SK-N-SH (cell line): ENCODE data around the gene TNFRSF21. TPM values are rescaled to one million over a fixed set of nuclear protein-coding genes. Genes with fewer than 3 reads are reported as not detected.
A peak's percentile ranks its signal among the peaks of the same experiment; 100 is the strongest.

Source experiments
- CTCF ChIA-PET: fragments of 300-600, 350-600 bp; formaldehyde crosslinking; extraction: SDS; loops from one replicate; lab custom pipeline; 2021; lab: Yijun Ruan, JAX
- POLR2A ChIA-PET: fragments of 350-600 bp; sonication (Branson Sonifier 250); formaldehyde crosslinking; extraction: SDS; loops from one replicate; lab custom pipeline; 2020; ENCODE audit warnings: antibody characterized with exemption, inconsistent platforms; lab: Yijun Ruan, JAX
- DNase-seq: peaks from one replicate; pipeline ENCODE4 v3.0.0; 2012
- H2AFZ ChIP-seq: fragments of 200-600 bp; sonication (generic); 2 replicates; pipeline ENCODE4 v1.8.1; 2016; ENCODE audit warnings: antibody characterized with exemption, mild to moderate bottlenecking, low read depth
- H3F3A ChIP-seq: fragments of 200-600 bp; sonication (generic); replicated peaks from 2 replicates; pipeline ENCODE3; 2016; ENCODE audit warnings: antibody characterized with exemption, mild to moderate bottlenecking; ENCODE audit not compliant: insufficient read depth
- H3K27ac ChIP-seq, 2 experiments: fragments of 200-500 bp in 1 of 2; fragments of 200-600 bp in 1 of 2; sonication (Bioruptor generic) in 1 of 2; sonication (generic), shearing (Covaris generic) in 1 of 2; 2 replicates each; pipeline versions ENCODE4 v1.5.1 to v1.6.1; 2014 to 2016; ENCODE audit warnings: low read depth in 2 of 2, inconsistent platforms in 1 of 2, low read length in 1 of 2, mild to moderate bottlenecking in 1 of 2, mixed read lengths in 1 of 2
- H3K27me3 ChIP-seq: fragments of 200-600 bp; sonication (generic), shearing (Covaris generic); 2 replicates; pipeline ENCODE4 v1.6.1; 2016; ENCODE audit warnings: mixed run types; ENCODE audit not compliant: insufficient read depth
- H3K36me3 ChIP-seq, 2 experiments: fragments of 200-500 bp in 1 of 2; fragments of 200-600 bp in 1 of 2; sonication (Bioruptor generic) in 1 of 2; sonication (generic) in 1 of 2; replicated peaks in 1 of 2; 2 replicates each; pipeline versions ENCODE3 to v1.5.1; 2014 to 2016; ENCODE audit warnings: low read length in 1 of 2, mild to moderate bottlenecking in 1 of 2; ENCODE audit not compliant: insufficient read depth in 2 of 2, control insufficient read depth in 1 of 2
- H3K4me1 ChIP-seq, 2 experiments: fragments of 200-500 bp in 1 of 2; fragments of 200-600 bp in 1 of 2; sonication (Bioruptor generic) in 1 of 2; sonication (generic), shearing (Covaris generic) in 1 of 2; 2 replicates each; pipeline versions ENCODE4 v1.5.1 to v1.6.1; 2014 to 2016; ENCODE audit warnings: low read depth in 1 of 2, low read length in 1 of 2, mixed run types in 1 of 2; ENCODE audit not compliant: insufficient read depth in 2 of 2, control insufficient read depth in 1 of 2
- H3K4me2 ChIP-seq: fragments of 200-600 bp; sonication (generic), shearing (Covaris generic); 2 replicates; pipeline ENCODE4 v1.6.1; 2017; ENCODE audit warnings: mixed run types
- H3K4me3 ChIP-seq, 2 experiments: fragments of 200-500 bp in 1 of 2; fragments of 200-600 bp in 1 of 2; sonication (Bioruptor generic) in 1 of 2; sonication (generic), shearing (Covaris generic) in 1 of 2; 2 replicates each; pipeline versions ENCODE4 v1.5.1 to v1.8.1; 2014 to 2016; ENCODE audit warnings: low read depth in 2 of 2, inconsistent platforms in 1 of 2, low read length in 1 of 2, mild to moderate bottlenecking in 1 of 2, mixed read lengths in 1 of 2, moderate library complexity in 1 of 2
- H3K79me2 ChIP-seq: fragments of 200-600 bp; sonication (generic); 2 replicates; pipeline ENCODE4 v1.8.1; 2017; ENCODE audit warnings: mild to moderate bottlenecking; ENCODE audit not compliant: insufficient read depth
- H3K9ac ChIP-seq: fragments of 200-600 bp; sonication (generic); 2 replicates; pipeline ENCODE4 v1.6.1; 2017; ENCODE audit warnings: mixed run types
- H3K9me2 ChIP-seq: fragments of 200-600 bp; sonication (generic); 2 replicates; pipeline ENCODE4 v1.6.1; 2017; ENCODE audit warnings: mixed run types
- H3K9me3 ChIP-seq: fragments of 200-600 bp; sonication (generic); 2 replicates; pipeline ENCODE4 v1.6.1; 2017; ENCODE audit warnings: mixed run types, mild to moderate bottlenecking, moderate library complexity
- H4K20me1 ChIP-seq: fragments of 200-600 bp; sonication (generic); 2 replicates; pipeline ENCODE4 v1.6.1; 2017; ENCODE audit warnings: mild to moderate bottlenecking, mixed run types; ENCODE audit not compliant: insufficient read depth
- CHD2 ChIP-seq: fragments of 150-350 bp; IDR thresholded peaks from 2 replicates; pipeline ENCODE4 v1.6.1; 2018; ENCODE audit warnings: low read length; ENCODE audit not compliant: partially characterized antibody
- CTCF ChIP-seq: fragments of 200-600 bp; sonication (generic); IDR thresholded peaks from 2 replicates; pipeline ENCODE4 v1.6.1; 2017; ENCODE audit warnings: antibody characterized with exemption, mild to moderate bottlenecking, moderate library complexity
- EP300 ChIP-seq, 2 experiments: IDR thresholded peaks; 2 replicates each; pipeline versions ENCODE4 v1.4.0 to v1.6.1; 2012; ENCODE audit warnings: borderline replicate concordance in 1 of 2, low read depth in 1 of 2, low read length in 1 of 2
- EZH2phosphoT487 ChIP-seq: fragments of 200-600 bp; sonication (generic); IDR thresholded peaks from 2 replicates; pipeline ENCODE4 v1.6.1; 2017; ENCODE audit warnings: low read depth, mixed run types, mild to moderate bottlenecking, antibody characterized with exemption, moderate library complexity, borderline replicate concordance
- GABPA ChIP-seq: IDR thresholded peaks from 2 replicates; pipeline ENCODE4 v1.4.0; 2012; ENCODE audit warnings: low read depth, mild to moderate bottlenecking
- MAX ChIP-seq: IDR thresholded peaks from 2 replicates; pipeline ENCODE4 v1.4.0; 2012; ENCODE audit warnings: low read depth
- MXI1 ChIP-seq: IDR thresholded peaks from 2 replicates; pipeline ENCODE4 v1.6.1; 2012; ENCODE audit warnings: mild to moderate bottlenecking, low read depth, low read length, improper control_type of control experiment
- NRF1 ChIP-seq: IDR thresholded peaks from 2 replicates; pipeline ENCODE4 v1.6.1; 2012; ENCODE audit warnings: low read depth, mild to moderate bottlenecking, low read length
- POLR2AphosphoS5 ChIP-seq: IDR thresholded peaks from 2 replicates; pipeline ENCODE4 v1.6.1; 2012; ENCODE audit warnings: low read depth, low read length
- RAD21 ChIP-seq: IDR thresholded peaks from 2 replicates; pipeline ENCODE4 v1.6.1; 2012; ENCODE audit warnings: mild to moderate bottlenecking, low read length
- RCOR1 ChIP-seq: fragments of 150-350 bp; IDR thresholded peaks from 2 replicates; pipeline ENCODE4 v1.6.1; 2017; ENCODE audit warnings: antibody characterized with exemption, low read length
- REST ChIP-seq: IDR thresholded peaks from 2 replicates; pipeline ENCODE4 v1.6.1; 2012; ENCODE audit warnings: mild to moderate bottlenecking, low read depth, low read length, moderate library complexity
- RFX5 ChIP-seq: IDR thresholded peaks from 2 replicates; pipeline ENCODE4 v1.6.1; 2012; ENCODE audit warnings: mild to moderate bottlenecking, improper control_type of control experiment, low read length
- RXRA ChIP-seq: IDR thresholded peaks from 2 replicates; pipeline ENCODE4 v1.4.0; 2012; ENCODE audit warnings: low read depth, mild to moderate bottlenecking, borderline replicate concordance
- SIN3A ChIP-seq: IDR thresholded peaks from 2 replicates; pipeline ENCODE4 v1.6.1; 2012; ENCODE audit warnings: low read depth, mild to moderate bottlenecking, low read length, moderate library complexity, borderline replicate concordance
- SMC3 ChIP-seq: IDR thresholded peaks from 2 replicates; pipeline ENCODE4 v1.6.1; 2012; ENCODE audit warnings: low read depth, low read length, improper control_type of control experiment
- TAF1 ChIP-seq: IDR thresholded peaks from 2 replicates; pipeline ENCODE4 v1.6.1; 2012; ENCODE audit warnings: low read depth, mild to moderate bottlenecking, low read length, moderate library complexity, borderline replicate concordance
- TCF12 ChIP-seq: IDR thresholded peaks from 2 replicates; pipeline ENCODE4 v1.4.0; 2012
- USF1 ChIP-seq: IDR thresholded peaks from 2 replicates; pipeline ENCODE4 v1.4.0; 2012; ENCODE audit warnings: low read depth, borderline replicate concordance
- YY1 ChIP-seq: IDR thresholded peaks from 2 replicates; pipeline ENCODE4 v1.4.0; 2012; ENCODE audit warnings: low read depth, mild to moderate bottlenecking
- ZBTB33 ChIP-seq: IDR thresholded peaks from 2 replicates; pipeline ENCODE4 v1.4.0; 2012; ENCODE audit warnings: low read depth, borderline replicate concordance
- WGBS: methylation state at CpG from one replicate; pipeline ENCODE4 v1.1.6; 2017; ENCODE audit warnings: low lambda C conversion rate; 5-methylcytosine and 5-hydroxymethylcytosine counted together
- polyA plus RNA-seq, 3 experiments: library from polyadenylated mRNA; depleted of rRNA; stranded (reverse); fragments of >200 nt; gene quantifications; 2 replicates each; pipeline ENCODE4 v1.2.3, GENCODE V29; 2012

The TNFRSF21 gene
- 5.8 and 9.2 TPM in 2 replicates for polyA plus RNA-seq (2012; rRNA removed)
- polyA plus RNA-seq (2012; cell fraction: cytosol; rRNA removed) = 8.1 and 9.5 TPM in 2 replicates
- 2.7 and 3.6 TPM in 2 replicates for polyA plus RNA-seq (2012; cell fraction: nucleus; rRNA removed)

- POLR2A ChIA-PET = no interaction called here
- Histone ChIP-seq H3K9ac (peak within 1 kb of the TSS; percentile 26; the same call in 1 of the 2 replicates), H3K4me3 (peak within 1 kb of the TSS; percentile 76 to 82), H3K27ac (peak within 1 kb of the TSS in 1 of 2 experiments; percentile 76; a peak in 1 of 4 replicates), H3K36me3 (no peaks in the 10 kb centered on the region), H3K4me2 (peak within 1 kb of the TSS; percentile 97), H3K4me1 (peaks cover 0 to 6% of the 10 kb centered on the region in 2 experiments; a peak in 2 of 4 replicates), H4K20me1 (no peaks in the 10 kb centered on the region), H3K9me2 (no peaks in the 10 kb centered on the region), H3K79me2 (no peaks in the 10 kb centered on the region), H2AFZ (peak within 1 kb of the TSS; percentile 88), H3K9me3 (no peaks in the 10 kb centered on the region), H3F3A (no peaks in the 10 kb centered on the region), H3K27me3 (peaks cover 11% of the 10 kb centered on the region; the same call in 1 of the 2 replicates)
- 4% methylated on average over 18 of the region's 86 CpGs for WGBS
- CTCF ChIA-PET = interaction anchor here (0.6 to 9.5 kb wide), 33 partner anchors 9 to 473 kb away, joined by 3 to 231 read pairs (median 4); no protein-coding TSS in a partner anchor
- peak; percentile 93 for DNase-seq
- TF ChIP-seq RFX5 (peak; percentile 54; the same call in 1 of the 2 replicates), SIN3A (peak; percentile 74; the same call in 1 of the 2 replicates), ZBTB33 (no peak), CHD2 (peak; percentile 49), GABPA (no peak), NRF1 (peak; percentile 31), TAF1 (peak; percentile 30; the same call in 1 of the 2 replicates), POLR2AphosphoS5 (0 out of 2 replicates have a peak, but pooled peaks have one; percentile 35), SMC3 (peak; percentile 99), MAX (peak; percentile 93), EP300 (IDR thresholded peaks at IDR 0.05; ENCODE audit: borderline replicate concordance in 1 of 2, low read depth in 1 of 2, low read length in 1 of 2) (no peak), RCOR1 (peak; percentile 46), MXI1 (peak; percentile 99), TCF12 (no peak), RXRA (no peak), YY1 (no peak), CTCF (peak; percentile 92), REST (0 out of 2 replicates have a peak, but pooled peaks have one; percentile 20), EZH2phosphoT487 (no peak), RAD21 (peak; percentile 98), USF1 (peak; percentile 62; the same call in 1 of the 2 replicates)
These were observed at the start of gene TNFRSF21 for GRCh38 chr6:47309291-47310130. TSS of gene TNFRSF21 (minus strand) at chr6:47309905. CDS start at chr6:47309511, 394 bp downstream.
